Endometrium (tissue), 2 donors: ENCODE measurements around the gene TCF25.
"Not testable (repeated sequence)": the region's sequence is repeated elsewhere in the genome, so short reads cannot be mapped to it uniquely, and the experiment has no call there.

Experiments
- FAIRE-seq: peaks from 2 replicates; lab custom pipeline; 2012; peaks lifted over from hg19 to GRCh38; lab: Jason Lieb, UNC
- donor health status: control.
- donor health status: control.

Gene TCF25

GRCh38 chr16:89844739-89845339, 28.6 kb upstream of the TCF25 start:
- no peak for FAIRE-seq

- FAIRE-seq: no peak
These were observed 28.0 kb upstream of the TCF25 start for GRCh38 chr16:89845417-89845816.

- no peak for FAIRE-seq
These were observed 26.1 kb upstream of the TCF25 start for GRCh38 chr16:89847051-89847939.

- FAIRE-seq: no peak
These were observed 25.5 kb upstream of the TCF25 start for GRCh38 chr16:89847940-89848297.

- FAIRE-seq: no peak
These were observed 24.4 kb upstream of the TCF25 start for GRCh38 chr16:89848974-89849373.

- no peak for FAIRE-seq
These were observed 19.9 kb upstream of the TCF25 start for GRCh38 chr16:89853306-89853993.

- no peak for FAIRE-seq
These were observed 18.0 kb upstream of the TCF25 start for GRCh38 chr16:89855301-89855945.

GRCh38 chr16:89855986-89856385, 17.4 kb upstream of the TCF25 start:
- no peak for FAIRE-seq

GRCh38 chr16:89858973-89859614, 14.3 kb upstream of the TCF25 start:
- no peak for FAIRE-seq

GRCh38 chr16:89859615-89860007, 13.8 kb upstream of the TCF25 start:
- FAIRE-seq: no peak

GRCh38 chr16:89860747-89861304, 12.6 kb upstream of the TCF25 start:
- no peak for FAIRE-seq

- no peak for FAIRE-seq
These were observed 11.7 kb upstream of the TCF25 start for GRCh38 chr16:89861648-89862047.

- FAIRE-seq: no peak
These were observed 10.7 kb upstream of the TCF25 start for GRCh38 chr16:89862732-89863131.

GRCh38 chr16:89863741-89864526, 9.5 kb upstream of the TCF25 start:
- no peak for FAIRE-seq

GRCh38 chr16:89864527-89864820, 8.9 kb upstream of the TCF25 start:
- no peak for FAIRE-seq

- FAIRE-seq: no peak
These were observed 5.5 kb upstream of the TCF25 start for GRCh38 chr16:89867918-89868317.

- no peak for FAIRE-seq
These were observed 3.5 kb upstream of the TCF25 start for GRCh38 chr16:89869911-89870310.

- no peak for FAIRE-seq
These were observed 3.0 kb upstream of the TCF25 start for GRCh38 chr16:89870440-89870839.

GRCh38 chr16:89871895-89872294, 1.5 kb upstream of the TCF25 start:
- no peak for FAIRE-seq

- no peak for FAIRE-seq
These were observed 739 bp downstream of the TCF25 start for GRCh38 chr16:89873972-89874689.

- FAIRE-seq: not testable (repeated sequence)
These were observed 5.7 kb downstream of the TCF25 start for GRCh38 chr16:89879123-89879522.
